Measurements from ENCODE around the gene C1S. TPM values are rescaled to one million over a fixed set of nuclear protein-coding genes. Genes with fewer than 3 reads are reported as not detected.

Gene C1S
- total and polyA plus RNA-seq, 2 experiments from 2014 or later: 4.9 to 9.7 TPM

DNA sequence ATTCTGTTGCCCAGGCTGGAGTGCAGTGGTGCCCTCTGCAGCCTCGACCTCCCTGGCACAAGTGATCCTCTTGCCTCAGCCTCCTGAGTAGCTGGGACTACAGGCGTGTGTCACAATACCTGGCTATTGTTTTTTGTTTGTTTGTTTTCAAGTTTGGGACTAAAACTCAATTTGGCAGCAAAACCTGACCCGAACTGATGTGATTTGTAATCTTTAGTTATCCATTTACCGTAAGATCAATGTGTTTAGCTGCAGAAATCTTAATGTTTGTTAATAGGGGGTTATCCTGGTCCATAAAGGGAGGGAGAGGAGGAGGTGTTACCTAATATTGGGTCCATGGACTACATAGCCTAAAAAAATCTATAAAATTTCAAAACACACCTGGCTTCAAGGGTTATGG, 738 bp upstream of the C1S start:
- H3K4me1 ChIP-seq (ENCODE audit: insufficient read depth): peaks cover 8% of the 10 kb centered on the region
- DNase-seq (ENCODE audit: low spot score): no peak
- ATAC-seq: no peak
- no peak overlapping the region for H3K4me3 ChIP-seq
- H3K4me1 Mint-ChIP-seq: peaks cover 18% of the 10 kb centered on the region
- peak overlapping the region; percentile 67 for H2AFZ ChIP-seq
- H3K36me3 Mint-ChIP-seq (ENCODE audit: low read depth): no peaks in the 10 kb centered on the region
- no peaks in the 10 kb centered on the region for H3F3A ChIP-seq (replicated peaks; ENCODE audit: low read depth)
- TF ChIP-seq, protein P1, sequence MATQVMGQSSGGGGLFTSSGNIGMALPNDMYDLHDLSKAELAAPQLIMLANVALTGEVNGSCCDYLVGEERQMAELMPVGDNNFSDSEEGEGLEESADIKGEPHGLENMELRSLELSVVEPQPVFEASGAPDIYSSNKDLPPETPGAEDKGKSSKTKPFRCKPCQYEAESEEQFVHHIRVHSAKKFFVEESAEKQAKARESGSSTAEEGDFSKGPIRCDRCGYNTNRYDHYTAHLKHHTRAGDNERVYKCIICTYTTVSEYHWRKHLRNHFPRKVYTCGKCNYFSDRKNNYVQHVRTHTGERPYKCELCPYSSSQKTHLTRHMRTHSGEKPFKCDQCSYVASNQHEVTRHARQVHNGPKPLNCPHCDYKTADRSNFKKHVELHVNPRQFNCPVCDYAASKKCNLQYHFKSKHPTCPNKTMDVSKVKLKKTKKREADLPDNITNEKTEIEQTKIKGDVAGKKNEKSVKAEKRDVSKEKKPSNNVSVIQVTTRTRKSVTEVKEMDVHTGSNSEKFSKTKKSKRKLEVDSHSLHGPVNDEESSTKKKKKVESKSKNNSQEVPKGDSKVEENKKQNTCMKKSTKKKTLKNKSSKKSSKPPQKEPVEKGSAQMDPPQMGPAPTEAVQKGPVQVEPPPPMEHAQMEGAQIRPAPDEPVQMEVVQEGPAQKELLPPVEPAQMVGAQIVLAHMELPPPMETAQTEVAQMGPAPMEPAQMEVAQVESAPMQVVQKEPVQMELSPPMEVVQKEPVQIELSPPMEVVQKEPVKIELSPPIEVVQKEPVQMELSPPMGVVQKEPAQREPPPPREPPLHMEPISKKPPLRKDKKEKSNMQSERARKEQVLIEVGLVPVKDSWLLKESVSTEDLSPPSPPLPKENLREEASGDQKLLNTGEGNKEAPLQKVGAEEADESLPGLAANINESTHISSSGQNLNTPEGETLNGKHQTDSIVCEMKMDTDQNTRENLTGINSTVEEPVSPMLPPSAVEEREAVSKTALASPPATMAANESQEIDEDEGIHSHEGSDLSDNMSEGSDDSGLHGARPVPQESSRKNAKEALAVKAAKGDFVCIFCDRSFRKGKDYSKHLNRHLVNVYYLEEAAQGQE (IDR thresholded peaks at IDR 0.05; ENCODE audit: unreplicated experiment): no peak
- TF ChIP-seq JUNB (IDR thresholded peaks at IDR 0.05; ENCODE audit: unreplicated experiment) (no peak), EZH2 (IDR thresholded peaks at IDR 0.05; ENCODE audit: low read depth, unreplicated experiment) (no peak)
- H3K4me2 ChIP-seq: no peak overlapping the region
- no peaks in the 10 kb centered on the region for H3K9me3 Mint-ChIP-seq
- H3K27ac Mint-ChIP-seq: peak overlapping the region; percentile 95; the same call in 1 of the 2 replicates
- H3K36me3 ChIP-seq (ENCODE audit: insufficient read depth): no peaks in the 10 kb centered on the region
- no peaks in the 10 kb centered on the region for H4K20me1 ChIP-seq (replicated peaks; ENCODE audit: insufficient read depth)
- H3K27ac ChIP-seq (ENCODE audit: low read depth): no peak overlapping the region
- H3K27me3 Mint-ChIP-seq (ENCODE audit: insufficient read depth, low read depth, poor library complexity): peaks cover 11% of the 10 kb centered on the region
- H3K27me3 ChIP-seq (ENCODE audit: insufficient read depth): no peaks in the 10 kb centered on the region
- no peaks in the 10 kb centered on the region for H3K9me2 ChIP-seq (ENCODE audit: insufficient read depth)
- H3K4me3 Mint-ChIP-seq: no peak overlapping the region
- no peaks in the 10 kb centered on the region for H3K79me2 ChIP-seq (replicated peaks; ENCODE audit: insufficient read depth)

DNA sequence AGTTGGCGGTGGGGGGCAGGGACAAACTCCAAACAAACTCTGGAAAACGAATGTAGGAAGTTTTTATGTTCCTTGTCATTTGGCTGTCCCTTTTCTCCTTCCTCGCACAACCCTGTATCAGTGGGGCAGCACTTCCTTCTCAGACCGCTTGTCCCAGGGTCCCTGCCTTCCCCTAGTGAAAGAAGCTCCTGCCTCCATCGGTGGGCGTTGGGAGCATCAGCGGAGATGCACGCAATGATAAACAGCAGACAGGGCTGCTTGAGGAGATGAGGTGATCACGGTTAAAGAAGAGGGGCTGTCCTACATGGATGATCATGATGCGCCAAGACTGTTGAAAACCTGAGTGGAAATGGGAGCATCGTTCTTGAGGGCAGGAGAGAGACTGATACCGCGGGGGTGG, 620 bp downstream of the C1S start:
- peaks cover 18% of the 10 kb centered on the region for H3K4me1 Mint-ChIP-seq
- H3K4me3 Mint-ChIP-seq: peak overlapping the region; percentile 6; the same call in 1 of the 3 replicates
- H3K27ac ChIP-seq (ENCODE audit: low read depth): no peak overlapping the region
- no peak overlapping the region for H3K4me3 ChIP-seq
- H3K27ac Mint-ChIP-seq: no peak overlapping the region
- H3K36me3 ChIP-seq (ENCODE audit: insufficient read depth): no peaks in the 10 kb centered on the region
- H3K79me2 ChIP-seq (replicated peaks; ENCODE audit: insufficient read depth): no peaks in the 10 kb centered on the region
- no peaks in the 10 kb centered on the region for H3K9me2 ChIP-seq (ENCODE audit: insufficient read depth)
- no peaks in the 10 kb centered on the region for H3K27me3 ChIP-seq (ENCODE audit: insufficient read depth)
- H3K4me1 ChIP-seq (ENCODE audit: insufficient read depth): peaks cover 8% of the 10 kb centered on the region
- peak overlapping the region; percentile 67 for H2AFZ ChIP-seq
- no peaks in the 10 kb centered on the region for H3K36me3 Mint-ChIP-seq (ENCODE audit: low read depth)
- peak; percentile 59 for ATAC-seq
- peak overlapping the region; percentile 56 for H3K4me2 ChIP-seq
- H4K20me1 ChIP-seq (replicated peaks; ENCODE audit: insufficient read depth): no peaks in the 10 kb centered on the region
- H3K9me3 Mint-ChIP-seq: no peaks in the 10 kb centered on the region
- H3F3A ChIP-seq (replicated peaks; ENCODE audit: low read depth): no peaks in the 10 kb centered on the region
- H3K27me3 Mint-ChIP-seq (ENCODE audit: insufficient read depth, low read depth, poor library complexity): peaks cover 11% of the 10 kb centered on the region
- peak; percentile 26 for DNase-seq (ENCODE audit: low spot score)
- no peak for TF ChIP-seq EZH2 (IDR thresholded peaks at IDR 0.05; ENCODE audit: low read depth, unreplicated experiment)
- TF ChIP-seq, protein P2, sequence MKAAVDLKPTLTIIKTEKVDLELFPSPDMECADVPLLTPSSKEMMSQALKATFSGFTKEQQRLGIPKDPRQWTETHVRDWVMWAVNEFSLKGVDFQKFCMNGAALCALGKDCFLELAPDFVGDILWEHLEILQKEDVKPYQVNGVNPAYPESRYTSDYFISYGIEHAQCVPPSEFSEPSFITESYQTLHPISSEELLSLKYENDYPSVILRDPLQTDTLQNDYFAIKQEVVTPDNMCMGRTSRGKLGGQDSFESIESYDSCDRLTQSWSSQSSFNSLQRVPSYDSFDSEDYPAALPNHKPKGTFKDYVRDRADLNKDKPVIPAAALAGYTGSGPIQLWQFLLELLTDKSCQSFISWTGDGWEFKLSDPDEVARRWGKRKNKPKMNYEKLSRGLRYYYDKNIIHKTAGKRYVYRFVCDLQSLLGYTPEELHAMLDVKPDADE (IDR thresholded peaks at IDR 0.05): no peak
- TF ChIP-seq, protein P3, sequence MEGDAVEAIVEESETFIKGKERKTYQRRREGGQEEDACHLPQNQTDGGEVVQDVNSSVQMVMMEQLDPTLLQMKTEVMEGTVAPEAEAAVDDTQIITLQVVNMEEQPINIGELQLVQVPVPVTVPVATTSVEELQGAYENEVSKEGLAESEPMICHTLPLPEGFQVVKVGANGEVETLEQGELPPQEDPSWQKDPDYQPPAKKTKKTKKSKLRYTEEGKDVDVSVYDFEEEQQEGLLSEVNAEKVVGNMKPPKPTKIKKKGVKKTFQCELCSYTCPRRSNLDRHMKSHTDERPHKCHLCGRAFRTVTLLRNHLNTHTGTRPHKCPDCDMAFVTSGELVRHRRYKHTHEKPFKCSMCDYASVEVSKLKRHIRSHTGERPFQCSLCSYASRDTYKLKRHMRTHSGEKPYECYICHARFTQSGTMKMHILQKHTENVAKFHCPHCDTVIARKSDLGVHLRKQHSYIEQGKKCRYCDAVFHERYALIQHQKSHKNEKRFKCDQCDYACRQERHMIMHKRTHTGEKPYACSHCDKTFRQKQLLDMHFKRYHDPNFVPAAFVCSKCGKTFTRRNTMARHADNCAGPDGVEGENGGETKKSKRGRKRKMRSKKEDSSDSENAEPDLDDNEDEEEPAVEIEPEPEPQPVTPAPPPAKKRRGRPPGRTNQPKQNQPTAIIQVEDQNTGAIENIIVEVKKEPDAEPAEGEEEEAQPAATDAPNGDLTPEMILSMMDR (conservative IDR thresholded peaks at IDR 0.05; ENCODE audit: low read depth in 2 of 2): no peak
- TF ChIP-seq, protein P4, sequence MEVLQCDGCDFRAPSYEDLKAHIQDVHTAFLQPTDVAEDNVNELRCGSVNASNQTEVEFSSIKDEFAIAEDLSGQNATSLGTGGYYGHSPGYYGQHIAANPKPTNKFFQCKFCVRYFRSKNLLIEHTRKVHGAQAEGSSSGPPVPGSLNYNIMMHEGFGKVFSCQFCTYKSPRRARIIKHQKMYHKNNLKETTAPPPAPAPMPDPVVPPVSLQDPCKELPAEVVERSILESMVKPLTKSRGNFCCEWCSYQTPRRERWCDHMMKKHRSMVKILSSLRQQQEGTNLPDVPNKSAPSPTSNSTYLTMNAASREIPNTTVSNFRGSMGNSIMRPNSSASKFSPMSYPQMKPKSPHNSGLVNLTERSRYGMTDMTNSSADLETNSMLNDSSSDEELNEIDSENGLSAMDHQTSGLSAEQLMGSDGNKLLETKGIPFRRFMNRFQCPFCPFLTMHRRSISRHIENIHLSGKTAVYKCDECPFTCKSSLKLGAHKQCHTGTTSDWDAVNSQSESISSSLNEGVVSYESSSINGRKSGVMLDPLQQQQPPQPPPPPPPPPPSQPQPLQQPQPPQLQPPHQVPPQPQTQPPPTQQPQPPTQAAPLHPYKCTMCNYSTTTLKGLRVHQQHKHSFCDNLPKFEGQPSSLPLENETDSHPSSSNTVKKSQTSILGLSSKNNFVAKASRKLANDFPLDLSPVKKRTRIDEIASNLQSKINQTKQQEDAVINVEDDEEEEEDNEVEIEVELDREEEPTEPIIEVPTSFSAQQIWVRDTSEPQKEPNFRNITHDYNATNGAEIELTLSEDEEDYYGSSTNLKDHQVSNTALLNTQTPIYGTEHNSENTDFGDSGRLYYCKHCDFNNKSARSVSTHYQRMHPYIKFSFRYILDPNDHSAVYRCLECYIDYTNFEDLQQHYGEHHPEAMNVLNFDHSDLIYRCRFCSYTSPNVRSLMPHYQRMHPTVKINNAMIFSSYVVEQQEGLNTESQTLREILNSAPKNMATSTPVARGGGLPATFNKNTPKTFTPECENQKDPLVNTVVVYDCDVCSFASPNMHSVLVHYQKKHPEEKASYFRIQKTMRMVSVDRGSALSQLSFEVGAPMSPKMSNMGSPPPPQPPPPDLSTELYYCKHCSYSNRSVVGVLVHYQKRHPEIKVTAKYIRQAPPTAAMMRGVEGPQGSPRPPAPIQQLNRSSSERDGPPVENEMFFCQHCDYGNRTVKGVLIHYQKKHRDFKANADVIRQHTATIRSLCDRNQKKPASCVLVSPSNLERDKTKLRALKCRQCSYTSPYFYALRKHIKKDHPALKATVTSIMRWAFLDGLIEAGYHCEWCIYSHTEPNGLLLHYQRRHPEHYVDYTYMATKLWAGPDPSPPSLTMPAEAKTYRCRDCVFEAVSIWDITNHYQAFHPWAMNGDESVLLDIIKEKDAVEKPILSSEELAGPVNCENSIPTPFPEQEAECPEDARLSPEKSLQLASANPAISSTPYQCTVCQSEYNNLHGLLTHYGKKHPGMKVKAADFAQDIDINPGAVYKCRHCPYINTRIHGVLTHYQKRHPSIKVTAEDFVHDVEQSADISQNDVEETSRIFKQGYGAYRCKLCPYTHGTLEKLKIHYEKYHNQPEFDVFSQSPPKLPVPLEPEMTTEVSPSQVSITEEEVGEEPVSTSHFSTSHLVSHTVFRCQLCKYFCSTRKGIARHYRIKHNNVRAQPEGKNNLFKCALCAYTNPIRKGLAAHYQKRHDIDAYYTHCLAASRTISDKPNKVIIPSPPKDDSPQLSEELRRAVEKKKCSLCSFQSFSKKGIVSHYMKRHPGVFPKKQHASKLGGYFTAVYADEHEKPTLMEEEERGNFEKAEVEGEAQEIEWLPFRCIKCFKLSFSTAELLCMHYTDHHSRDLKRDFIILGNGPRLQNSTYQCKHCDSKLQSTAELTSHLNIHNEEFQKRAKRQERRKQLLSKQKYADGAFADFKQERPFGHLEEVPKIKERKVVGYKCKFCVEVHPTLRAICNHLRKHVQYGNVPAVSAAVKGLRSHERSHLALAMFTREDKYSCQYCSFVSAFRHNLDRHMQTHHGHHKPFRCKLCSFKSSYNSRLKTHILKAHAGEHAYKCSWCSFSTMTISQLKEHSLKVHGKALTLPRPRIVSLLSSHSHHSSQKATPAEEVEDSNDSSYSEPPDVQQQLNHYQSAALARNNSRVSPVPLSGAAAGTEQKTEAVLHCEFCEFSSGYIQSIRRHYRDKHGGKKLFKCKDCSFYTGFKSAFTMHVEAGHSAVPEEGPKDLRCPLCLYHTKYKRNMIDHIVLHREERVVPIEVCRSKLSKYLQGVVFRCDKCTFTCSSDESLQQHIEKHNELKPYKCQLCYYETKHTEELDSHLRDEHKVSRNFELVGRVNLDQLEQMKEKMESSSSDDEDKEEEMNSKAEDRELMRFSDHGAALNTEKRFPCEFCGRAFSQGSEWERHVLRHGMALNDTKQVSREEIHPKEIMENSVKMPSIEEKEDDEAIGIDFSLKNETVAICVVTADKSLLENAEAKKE (CRISPR knock-in tag; IDR thresholded peaks at IDR 0.05): no peak
- TF ChIP-seq CREB1 (CRISPR knock-in tag; IDR thresholded peaks at IDR 0.05; ENCODE audit: low read depth): no peak
- no peak for TF ChIP-seq JUNB (IDR thresholded peaks at IDR 0.05; ENCODE audit: unreplicated experiment)
- TF ChIP-seq EZH2phosphoT487 (IDR thresholded peaks at IDR 0.05; ENCODE audit: unreplicated experiment): no peak
- no peak for TF ChIP-seq POLR2AphosphoS5 (IDR thresholded peaks at IDR 0.05; ENCODE audit: low read depth)
